HG03565 (cell line): ENCODE measurements around the gene CNNM1.

Experiments used
- ATAC-seq: cut with Tn5 transposase; IDR thresholded peaks from one replicate; pipeline ENCODE4 v1.9.1; 2021; ENCODE audit warnings: mild to moderate bottlenecking, moderate library complexity; ENCODE audit not compliant: unreplicated experiment

CNNM1 gene

GRCh38 chr10:99370993-99371392 is 41.8 kb downstream of the CNNM1 start:
- peak; percentile 95 for ATAC-seq

GRCh38 chr10:99372546-99373271 is 43.6 kb downstream of the CNNM1 start:
- no peak for ATAC-seq

- ATAC-seq: no peak
Measured at GRCh38 chr10:99374526-99374925, 45.4 kb downstream of the CNNM1 start.

GRCh38 chr10:99374972-99375371 is 45.8 kb downstream of the CNNM1 start:
- no peak for ATAC-seq

- no peak for ATAC-seq
Measured at GRCh38 chr10:99375426-99375825, 46.3 kb downstream of the CNNM1 start.

- no peak for ATAC-seq
Measured at GRCh38 chr10:99382176-99382575, 53.0 kb downstream of the CNNM1 start.

- no peak for ATAC-seq
Measured at GRCh38 chr10:99387071-99387470, 57.9 kb downstream of the CNNM1 start.

- ATAC-seq: no peak
Measured at GRCh38 chr10:99387541-99387940, 58.4 kb downstream of the CNNM1 start.

- ATAC-seq: no peak
Measured at GRCh38 chr10:99389729-99390480, 60.7 kb downstream of the CNNM1 start.

GRCh38 chr10:99391346-99391745 is 62.2 kb downstream of the CNNM1 start:
- ATAC-seq: no peak

GRCh38 chr10:99393036-99393435 is 63.9 kb downstream of the CNNM1 start:
- ATAC-seq: no peak

GRCh38 chr10:99393683-99394082 is 64.5 kb downstream of the CNNM1 start:
- ATAC-seq: no peak

GRCh38 chr10:99394256-99394655 is 65.1 kb downstream of the CNNM1 start:
- ATAC-seq: no peak

GRCh38 chr10:99394761-99395386 is 65.7 kb downstream of the CNNM1 start:
- ATAC-seq: no peak

- ATAC-seq: no peak
Measured at GRCh38 chr10:99395750-99396445, 66.7 kb downstream of the CNNM1 start.

- ATAC-seq: no peak
Measured at GRCh38 chr10:99396471-99396870, 67.3 kb downstream of the CNNM1 start.

- ATAC-seq: no peak
Measured at GRCh38 chr10:99399664-99400063, 70.5 kb downstream of the CNNM1 start.

- ATAC-seq: no peak
Measured at GRCh38 chr10:99403674-99404073, 74.5 kb downstream of the CNNM1 start.

GRCh38 chr10:99406149-99406548 is 77.0 kb downstream of the CNNM1 start:
- no peak for ATAC-seq

- no peak for ATAC-seq
Measured at GRCh38 chr10:99410146-99410545, 81.0 kb downstream of the CNNM1 start.

GRCh38 chr10:99410876-99411275 is 81.7 kb downstream of the CNNM1 start:
- ATAC-seq: no peak
